Stimulated activated CD8-positive, alpha-beta memory T cell treated with anti-CD3 and anti-CD28 coated beads, Interleukin-7, amount 100 ng/mL, for 24 hours (primary cell): ENCODE measurements around the gene NAA80.
A peak's percentile ranks its signal among the peaks of the same experiment; 100 is the strongest.

Experiments used
- DNase-seq: peaks from one replicate; pipeline ENCODE4 v3.0.0-alpha.2; 2020; ENCODE audit warnings: low read depth

NAA80 gene

GRCh38 chr3:50298836-50299637, at the start of gene NAA80, which contains the start of gene HYAL3:
Gene NAA80 (minus strand): TSS chr3:50299405. CDS start chr3:50297463, 1,942 bp downstream.
Gene HYAL3 (minus strand): TSS chr3:50299405. CDS start chr3:50295602, 3,803 bp downstream.
- DNase-seq, result peak; percentile 98

GRCh38 chr3:50347187-50347813, 48.1 kb upstream of the NAA80 start:
- DNase-seq, result peak; percentile 50

GRCh38 chr3:50345586-50346234, 46.5 kb upstream of the NAA80 start, which contains the start of gene ZMYND10:
Gene ZMYND10 (minus strand): TSS chr3:50345732. CDS start chr3:50345579, 153 bp downstream.
- DNase-seq, result peak; percentile 51

GRCh38 chr3:50345008-50345407, 45.8 kb upstream of the NAA80 start:
- DNase-seq, result no peak

- DNase-seq, result no peak
These were observed 43.8 kb upstream of the NAA80 start for GRCh38 chr3:50342813-50343633.

- no peak for DNase-seq
These were observed 42.9 kb upstream of the NAA80 start for GRCh38 chr3:50341996-50342650.

GRCh38 chr3:50341537-50341936, 42.3 kb upstream of the NAA80 start:
- no peak for DNase-seq

- peak; percentile 38 for DNase-seq
These were observed 41.5 kb upstream of the NAA80 start, which contains the start of gene RASSF1 for GRCh38 chr3:50340448-50341329. Gene RASSF1 (minus strand): TSS chr3:50340836. CDS start chr3:50340805, 31 bp downstream.

- DNase-seq, result no peak
These were observed 40.9 kb upstream of the NAA80 start for GRCh38 chr3:50340147-50340447.

GRCh38 chr3:50339485-50340146, 40.4 kb upstream of the NAA80 start:
- DNase-seq, result no peak

- DNase-seq, result no peak
These were observed 39.8 kb upstream of the NAA80 start for GRCh38 chr3:50338965-50339364.

- peak; percentile 94 for DNase-seq
These were observed 38.1 kb upstream of the NAA80 start for GRCh38 chr3:50337175-50337861.

- no peak for DNase-seq
These were observed 37.4 kb upstream of the NAA80 start for GRCh38 chr3:50336452-50337174.

- no peak for DNase-seq
These were observed 35.3 kb upstream of the NAA80 start for GRCh38 chr3:50334339-50335075.

GRCh38 chr3:50333744-50334328, 34.6 kb upstream of the NAA80 start:
- no peak for DNase-seq

- no peak for DNase-seq
These were observed 32.2 kb upstream of the NAA80 start for GRCh38 chr3:50331364-50331907.

GRCh38 chr3:50330330-50330729, 31.1 kb upstream of the NAA80 start:
- DNase-seq, result no peak
